HepG2 (cell line): ENCODE data around the gene TMEM114. TPM values are rescaled to one million over a fixed set of nuclear protein-coding genes. Genes with fewer than 3 reads are reported as not detected.

Experiments used
- ADNP ChIP-seq: sonication (generic); formaldehyde crosslinking; IDR thresholded peaks from 2 replicates; pipeline ENCODE4 v1.4.0; 2020; ENCODE audit warnings: missing genetic modification reagents
- ATF1 ChIP-seq: IDR thresholded peaks from 2 replicates; pipeline ENCODE4 v1.6.1; 2016; ENCODE audit warnings: mild to moderate bottlenecking, control low read depth
- CREB1 ChIP-seq, 2 experiments: fragments of 450-650 bp in 1 of 2; IDR thresholded peaks; 2 replicates each; pipeline ENCODE4 v1.6.1; 2016 to 2017; ENCODE audit warnings: control low read depth in 1 of 2, mild to moderate bottlenecking in 1 of 2, missing compliant biosample characterization in 1 of 2, missing genetic modification characterization in 1 of 2
- CREM ChIP-seq, 2 experiments: sonication (generic) in 1 of 2; formaldehyde crosslinking in 1 of 2; IDR thresholded peaks; 2 replicates each; pipeline versions ENCODE4 v1.4.0 to v1.6.1; 2016 to 2020; ENCODE audit warnings: antibody characterized with exemption in 1 of 2, mild to moderate bottlenecking in 1 of 2, missing genetic modification reagents in 1 of 2
- HMGA1 ChIP-seq: sonication (generic); formaldehyde crosslinking; conservative IDR thresholded peaks from 2 replicates; pipeline ENCODE4 v1.4.0; 2020; ENCODE audit warnings: missing genetic modification reagents
- ZNF326 ChIP-seq: sonication (generic); formaldehyde crosslinking; IDR thresholded peaks from 2 replicates; pipeline ENCODE4 v1.4.0; 2020; ENCODE audit warnings: missing genetic modification reagents, borderline replicate concordance
- ZNF350 ChIP-seq: sonication (generic); formaldehyde crosslinking; IDR thresholded peaks from 2 replicates; pipeline ENCODE4 v1.4.0; 2020; ENCODE audit warnings: mild to moderate bottlenecking, low read depth, missing genetic modification reagents, borderline replicate concordance
- ZNF543 ChIP-seq: sonication (generic); formaldehyde crosslinking; IDR thresholded peaks from 2 replicates; pipeline ENCODE4 v1.4.0; 2020; ENCODE audit warnings: mild to moderate bottlenecking, missing genetic modification reagents
- ZNF737 ChIP-seq: sonication (generic); formaldehyde crosslinking; IDR thresholded peaks from 2 replicates; pipeline ENCODE4 v1.5.0; 2020; ENCODE audit warnings: missing genetic modification reagents, mild to moderate bottlenecking, borderline replicate concordance
- polyA plus RNA-seq, 8 experiments: library from polyadenylated mRNA; depleted of rRNA in 3 of 8; stranded (reverse) in 7 of 8; unstranded in 1 of 8; fragments of >200 nt; fragmentation: Illumina TruSeq in 4 of 8; extraction: Trizol in 4 of 8; gene quantifications; 2 replicates each; pipeline versions ENCODE4 v1.2.1 to v1.2.3, GENCODE V29; 2011 to 2016; ENCODE audit warnings: low read depth in 4 of 8, missing spikeins in 1 of 8, mixed read lengths in 1 of 8; ENCODE audit not compliant: insufficient read depth in 1 of 8
- total RNA-seq, 5 experiments: library from RNA; depleted of rRNA; stranded (reverse); fragments of >200 nt; fragmentation: Illumina TruSeq; extraction: Trizol; gene quantifications; 2 replicates each; pipeline ENCODE4 v1.2.3, GENCODE V29; 2016; ENCODE audit warnings: low read depth in 1 of 5
- TF ChIP-seq, protein P1 (sequence below): sonication (generic); formaldehyde crosslinking; IDR thresholded peaks from 2 replicates; pipeline ENCODE4 v1.4.0; 2020; ENCODE audit warnings: mild to moderate bottlenecking, low read depth, missing genetic modification reagents
- TF ChIP-seq, protein P2 (sequence below): sonication (generic); formaldehyde crosslinking; IDR thresholded peaks from 2 replicates; pipeline ENCODE4 v1.4.0; 2020; ENCODE audit warnings: mild to moderate bottlenecking, missing genetic modification reagents
- TF ChIP-seq, protein P3 (sequence below): IDR thresholded peaks from 2 replicates; pipeline ENCODE4 v1.6.1; 2018; ENCODE audit warnings: missing genetic modification reagents
- TF ChIP-seq, protein P4 (sequence below): sonication (generic); formaldehyde crosslinking; IDR thresholded peaks from 2 replicates; pipeline ENCODE4 v1.4.0; 2020; ENCODE audit warnings: missing genetic modification reagents, borderline replicate concordance

TMEM114 gene
- total and polyA plus RNA-seq, 2 of the 13 experiments (the other 11 are each of a cell fraction or from before 2014, with no cell fraction given): not detected

DNA sequence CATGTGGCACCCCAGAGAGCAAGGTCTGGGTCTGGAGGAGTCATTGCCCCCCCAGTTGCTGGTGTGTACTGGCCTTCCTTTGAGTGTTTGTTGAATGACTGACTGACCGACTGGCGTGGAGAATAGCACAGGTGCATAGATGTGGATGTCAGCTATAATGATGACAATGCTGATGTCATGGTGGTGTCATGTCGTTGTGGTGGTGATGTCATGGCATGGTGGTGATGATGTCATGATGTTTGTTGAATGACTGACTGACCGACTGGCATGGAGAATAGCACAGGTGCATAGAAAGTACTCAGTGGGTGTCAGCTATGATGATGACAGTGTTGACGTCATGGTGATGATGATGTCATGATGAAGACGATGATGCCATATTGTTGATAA lies 22.1 kb downstream of the TMEM114 start (continued):
- TF ChIP-seq, protein P1, sequence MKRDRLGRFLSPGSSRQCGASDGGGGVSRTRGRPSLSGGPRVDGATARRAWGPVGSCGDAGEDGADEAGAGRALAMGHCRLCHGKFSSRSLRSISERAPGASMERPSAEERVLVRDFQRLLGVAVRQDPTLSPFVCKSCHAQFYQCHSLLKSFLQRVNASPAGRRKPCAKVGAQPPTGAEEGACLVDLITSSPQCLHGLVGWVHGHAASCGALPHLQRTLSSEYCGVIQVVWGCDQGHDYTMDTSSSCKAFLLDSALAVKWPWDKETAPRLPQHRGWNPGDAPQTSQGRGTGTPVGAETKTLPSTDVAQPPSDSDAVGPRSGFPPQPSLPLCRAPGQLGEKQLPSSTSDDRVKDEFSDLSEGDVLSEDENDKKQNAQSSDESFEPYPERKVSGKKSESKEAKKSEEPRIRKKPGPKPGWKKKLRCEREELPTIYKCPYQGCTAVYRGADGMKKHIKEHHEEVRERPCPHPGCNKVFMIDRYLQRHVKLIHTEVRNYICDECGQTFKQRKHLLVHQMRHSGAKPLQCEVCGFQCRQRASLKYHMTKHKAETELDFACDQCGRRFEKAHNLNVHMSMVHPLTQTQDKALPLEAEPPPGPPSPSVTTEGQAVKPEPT (CRISPR knock-in tag): 0 out of 2 replicates have a peak, but pooled peaks have one; percentile 13
- TF ChIP-seq, protein P2, sequence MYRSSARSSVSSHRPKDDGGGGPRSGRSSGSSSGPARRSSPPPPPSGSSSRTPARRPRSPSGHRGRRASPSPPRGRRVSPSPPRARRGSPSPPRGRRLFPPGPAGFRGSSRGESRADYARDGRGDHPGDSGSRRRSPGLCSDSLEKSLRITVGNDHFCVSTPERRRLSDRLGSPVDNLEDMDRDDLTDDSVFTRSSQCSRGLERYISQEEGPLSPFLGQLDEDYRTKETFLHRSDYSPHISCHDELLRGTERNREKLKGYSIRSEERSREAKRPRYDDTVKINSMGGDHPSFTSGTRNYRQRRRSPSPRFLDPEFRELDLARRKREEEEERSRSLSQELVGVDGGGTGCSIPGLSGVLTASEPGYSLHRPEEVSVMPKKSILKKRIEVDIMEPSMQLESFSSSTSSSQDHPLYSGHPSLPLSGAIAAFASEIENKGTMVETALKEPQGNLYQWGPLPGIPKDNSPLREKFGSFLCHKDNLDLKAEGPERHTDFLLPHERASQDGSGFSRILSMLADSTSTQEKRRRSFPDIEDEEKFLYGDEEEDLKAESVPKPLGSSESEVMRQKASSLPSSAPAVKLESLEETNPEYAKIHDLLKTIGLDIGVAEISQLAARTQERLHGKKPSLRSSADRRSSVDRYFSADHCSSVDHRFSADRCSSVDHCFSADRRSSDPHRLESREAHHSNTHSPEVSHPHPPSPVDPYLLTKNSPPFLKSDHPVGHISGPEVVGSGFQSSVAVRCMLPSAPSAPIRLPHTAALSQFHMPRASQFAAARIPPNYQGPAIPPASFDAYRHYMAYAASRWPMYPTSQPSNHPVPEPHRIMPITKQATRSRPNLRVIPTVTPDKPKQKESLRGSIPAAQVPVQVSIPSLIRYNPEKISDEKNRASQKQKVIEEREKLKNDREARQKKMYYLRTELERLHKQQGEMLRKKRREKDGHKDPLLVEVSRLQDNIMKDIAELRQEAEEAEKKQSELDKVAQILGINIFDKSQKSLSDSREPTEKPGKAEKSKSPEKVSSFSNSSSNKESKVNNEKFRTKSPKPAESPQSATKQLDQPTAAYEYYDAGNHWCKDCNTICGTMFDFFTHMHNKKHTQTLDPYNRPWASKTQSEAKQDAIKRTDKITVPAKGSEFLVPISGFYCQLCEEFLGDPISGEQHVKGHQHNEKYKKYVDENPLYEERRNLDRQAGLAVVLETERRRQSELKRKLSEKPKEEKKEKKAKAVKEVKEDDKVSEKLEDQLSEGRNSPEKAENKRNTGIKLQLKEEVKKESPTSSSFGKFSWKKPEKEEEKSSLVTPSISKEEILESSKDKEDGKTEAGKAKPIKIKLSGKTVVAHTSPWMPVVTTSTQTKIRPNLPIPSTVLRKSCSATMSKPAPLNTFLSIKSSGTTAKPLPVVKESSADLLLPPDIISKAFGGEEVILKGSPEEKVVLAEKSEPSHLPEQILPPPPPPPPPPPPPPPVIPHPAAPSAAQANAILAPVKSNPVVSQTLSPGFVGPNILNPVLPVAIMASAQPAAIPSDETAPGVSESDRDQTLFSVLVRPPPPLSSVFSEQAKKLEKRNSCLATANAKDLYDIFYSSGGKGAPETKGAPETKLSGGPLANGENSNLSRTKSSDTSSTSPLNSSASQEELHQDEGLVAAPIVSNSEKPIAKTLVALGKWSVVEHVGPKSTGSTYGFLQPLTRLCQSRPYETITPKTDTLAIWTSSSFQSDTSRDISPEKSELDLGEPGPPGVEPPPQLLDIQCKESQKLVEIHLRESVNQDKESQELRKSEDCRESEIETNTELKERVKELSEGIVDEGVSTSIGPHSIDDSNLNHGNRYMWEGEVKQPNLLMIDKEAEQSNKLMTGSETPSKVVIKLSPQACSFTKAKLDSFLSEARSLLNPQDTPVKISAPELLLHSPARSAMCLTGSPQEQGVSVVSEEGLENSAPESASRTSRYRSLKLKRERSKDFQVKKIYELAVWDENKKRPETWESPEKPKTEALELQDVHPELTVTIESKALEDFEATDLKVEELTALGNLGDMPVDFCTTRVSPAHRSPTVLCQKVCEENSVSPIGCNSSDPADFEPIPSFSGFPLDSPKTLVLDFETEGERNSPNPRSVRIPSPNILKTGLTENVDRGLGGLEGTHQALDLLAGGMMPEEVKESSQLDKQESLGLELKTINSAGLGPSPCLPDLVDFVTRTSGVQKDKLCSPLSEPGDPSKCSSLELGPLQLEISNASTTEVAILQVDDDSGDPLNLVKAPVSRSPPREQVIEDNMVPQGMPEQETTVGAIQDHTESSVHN (CRISPR knock-in tag): peak; percentile 78
- TF ChIP-seq, protein P3, sequence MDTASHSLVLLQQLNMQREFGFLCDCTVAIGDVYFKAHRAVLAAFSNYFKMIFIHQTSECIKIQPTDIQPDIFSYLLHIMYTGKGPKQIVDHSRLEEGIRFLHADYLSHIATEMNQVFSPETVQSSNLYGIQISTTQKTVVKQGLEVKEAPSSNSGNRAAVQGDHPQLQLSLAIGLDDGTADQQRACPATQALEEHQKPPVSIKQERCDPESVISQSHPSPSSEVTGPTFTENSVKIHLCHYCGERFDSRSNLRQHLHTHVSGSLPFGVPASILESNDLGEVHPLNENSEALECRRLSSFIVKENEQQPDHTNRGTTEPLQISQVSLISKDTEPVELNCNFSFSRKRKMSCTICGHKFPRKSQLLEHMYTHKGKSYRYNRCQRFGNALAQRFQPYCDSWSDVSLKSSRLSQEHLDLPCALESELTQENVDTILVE (CRISPR knock-in tag): no peak
- TF ChIP-seq ZNF326 (CRISPR knock-in tag): peak; percentile 71; the same call in 1 of the 2 replicates
- no peak for TF ChIP-seq HMGA1
- TF ChIP-seq, protein P4, sequence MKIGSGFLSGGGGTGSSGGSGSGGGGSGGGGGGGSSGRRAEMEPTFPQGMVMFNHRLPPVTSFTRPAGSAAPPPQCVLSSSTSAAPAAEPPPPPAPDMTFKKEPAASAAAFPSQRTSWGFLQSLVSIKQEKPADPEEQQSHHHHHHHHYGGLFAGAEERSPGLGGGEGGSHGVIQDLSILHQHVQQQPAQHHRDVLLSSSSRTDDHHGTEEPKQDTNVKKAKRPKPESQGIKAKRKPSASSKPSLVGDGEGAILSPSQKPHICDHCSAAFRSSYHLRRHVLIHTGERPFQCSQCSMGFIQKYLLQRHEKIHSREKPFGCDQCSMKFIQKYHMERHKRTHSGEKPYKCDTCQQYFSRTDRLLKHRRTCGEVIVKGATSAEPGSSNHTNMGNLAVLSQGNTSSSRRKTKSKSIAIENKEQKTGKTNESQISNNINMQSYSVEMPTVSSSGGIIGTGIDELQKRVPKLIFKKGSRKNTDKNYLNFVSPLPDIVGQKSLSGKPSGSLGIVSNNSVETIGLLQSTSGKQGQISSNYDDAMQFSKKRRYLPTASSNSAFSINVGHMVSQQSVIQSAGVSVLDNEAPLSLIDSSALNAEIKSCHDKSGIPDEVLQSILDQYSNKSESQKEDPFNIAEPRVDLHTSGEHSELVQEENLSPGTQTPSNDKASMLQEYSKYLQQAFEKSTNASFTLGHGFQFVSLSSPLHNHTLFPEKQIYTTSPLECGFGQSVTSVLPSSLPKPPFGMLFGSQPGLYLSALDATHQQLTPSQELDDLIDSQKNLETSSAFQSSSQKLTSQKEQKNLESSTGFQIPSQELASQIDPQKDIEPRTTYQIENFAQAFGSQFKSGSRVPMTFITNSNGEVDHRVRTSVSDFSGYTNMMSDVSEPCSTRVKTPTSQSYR (CRISPR knock-in tag): 0 out of 2 replicates have a peak, but pooled peaks have one; percentile 25
- TF ChIP-seq ATF1 (CRISPR knock-in tag): peak; percentile 76; the same call in 1 of the 2 replicates
- TF ChIP-seq ZNF350: 0 out of 2 replicates have a peak, but pooled peaks have one; percentile 1
- peak; percentile 99 for TF ChIP-seq CREB1 (IDR thresholded peaks at IDR 0.05)
- TF ChIP-seq CREB1 (CRISPR knock-in tag; IDR thresholded peaks at IDR 0.05): no peak
- 0 out of 2 replicates have a peak, but pooled peaks have one; percentile 63 for TF ChIP-seq ZNF737 (CRISPR knock-in tag)
- TF ChIP-seq CREM (IDR thresholded peaks at IDR 0.05): peak; percentile 55; the same call in 1 of the 2 replicates
- TF ChIP-seq CREM (CRISPR knock-in tag; IDR thresholded peaks at IDR 0.05): no peak
- peak; percentile 45; the same call in 1 of the 2 replicates for TF ChIP-seq ADNP (CRISPR knock-in tag)
- TF ChIP-seq ZNF543 (CRISPR knock-in tag): peak; percentile 59; the same call in 1 of the 2 replicates
